IMR-90 (cell line): ENCODE results near the gene SH2B2. TPM values are rescaled to one million over a fixed set of nuclear protein-coding genes. Genes with fewer than 3 reads are reported as not detected.

Experiments used
- ATAC-seq: fragments of 200-7000 bp; cut with Tn5 transposase; 2 replicates; pipeline ENCODE4 v1.9.1; 2020; ENCODE audit warnings: low read depth, mild to moderate bottlenecking, moderate library complexity
- BruUV-seq: library from RNA; stranded (reverse); fragments of 400-500 nt; replicated peaks from 2 replicates; lab custom pipeline; 2021; lab: Mats Ljungman, UMichigan
- CTCF ChIA-PET: fragments of 300-600 bp; formaldehyde crosslinking; extraction: SDS; loops from one replicate; lab custom pipeline; 2021; ENCODE audit warnings: antibody characterized with exemption; lab: Yijun Ruan, JAX
- POLR2A ChIA-PET: fragments of 300-600 bp; sonication (Branson Sonifier 250); formaldehyde crosslinking; loops from one replicate; lab custom pipeline; 2022; ENCODE audit warnings: antibody characterized with exemption; ENCODE audit not compliant: unreplicated experiment; lab: Charles Lee
- DNase-seq: peaks from one replicate; pipeline ENCODE4 v3.0.0; 2013
- H2AFZ ChIP-seq: replicated peaks from 2 replicates; pipeline ENCODE3; 2013; ENCODE audit warnings: low read length, mild to moderate bottlenecking; ENCODE audit not compliant: poor library complexity
- H2AK5ac ChIP-seq: 2 replicates; pipeline ENCODE4 v1.6.1; 2013; ENCODE audit warnings: low read depth, low read length, inconsistent platforms
- H2AK9ac ChIP-seq: replicated peaks from 2 replicates; pipeline ENCODE3; 2013; ENCODE audit warnings: mild to moderate bottlenecking, low read depth, low read length, moderate library complexity; ENCODE audit not compliant: poor library complexity
- H2BK120ac ChIP-seq: 2 replicates; pipeline ENCODE4 v1.6.1; 2013; ENCODE audit warnings: low read depth, low read length, inconsistent platforms
- H2BK15ac ChIP-seq: 3 replicates; pipeline ENCODE4 v1.6.1; 2013; ENCODE audit warnings: low read depth, low read length, inconsistent platforms
- H2BK20ac ChIP-seq: 2 replicates; pipeline ENCODE4 v1.6.1; 2013; ENCODE audit warnings: low read depth, mild to moderate bottlenecking, inconsistent platforms, low read length, moderate library complexity
- H2BK5ac ChIP-seq: 2 replicates; pipeline ENCODE4 v1.6.1; 2013; ENCODE audit warnings: mild to moderate bottlenecking, low read depth, low read length, inconsistent platforms; ENCODE audit not compliant: poor library complexity, severe bottlenecking
- H3K14ac ChIP-seq: replicated peaks from 2 replicates; pipeline ENCODE4 v1.6.1; 2013; ENCODE audit warnings: low read depth, low read length, inconsistent platforms
- H3K18ac ChIP-seq: 2 replicates; pipeline ENCODE4 v1.6.1; 2013; ENCODE audit warnings: low read depth, low read length, control low read depth
- H3K23ac ChIP-seq: 2 replicates; pipeline ENCODE4 v1.6.1; 2013; ENCODE audit warnings: low read depth, low read length, inconsistent platforms
- H3K27ac ChIP-seq: 2 replicates; pipeline ENCODE4 v1.5.1; 2013; ENCODE audit warnings: mild to moderate bottlenecking, control low read depth, low read length; ENCODE audit not compliant: insufficient read depth
- H3K27me3 ChIP-seq: 2 replicates; pipeline ENCODE4 v1.6.1; 2013; ENCODE audit warnings: low read length; ENCODE audit not compliant: control insufficient read depth, insufficient read depth
- H3K36me3 ChIP-seq: 2 replicates; pipeline ENCODE4 v1.6.1; 2013; ENCODE audit warnings: low read length, mixed read lengths; ENCODE audit not compliant: control insufficient read depth, insufficient read depth
- H3K4ac ChIP-seq: 2 replicates; pipeline ENCODE4 v1.6.1; 2013; ENCODE audit warnings: low read depth, low read length, inconsistent platforms
- H3K4me1 ChIP-seq: 2 replicates; pipeline ENCODE4 v1.6.1; 2013; ENCODE audit warnings: low read length, mixed read lengths; ENCODE audit not compliant: control insufficient read depth, insufficient read depth
- H3K4me2 ChIP-seq: 2 replicates; pipeline ENCODE4 v1.6.1; 2013; ENCODE audit warnings: low read depth, mild to moderate bottlenecking, control low read depth, low read length, moderate library complexity
- H3K4me3 ChIP-seq: 2 replicates; pipeline ENCODE4 v1.5.1; 2013; ENCODE audit warnings: low read depth, mild to moderate bottlenecking, control low read depth, low read length, moderate library complexity; ENCODE audit not compliant: insufficient read depth
- H3K56ac ChIP-seq: 2 replicates; pipeline ENCODE4 v1.6.1; 2013; ENCODE audit warnings: low read length, inconsistent platforms; ENCODE audit not compliant: insufficient read depth; ENCODE audit errors: extremely low read depth
- H3K79me1 ChIP-seq, 2 experiments: 2 replicates each; pipeline ENCODE4 v1.6.1; 2013; ENCODE audit warnings: low read length in 2 of 2, inconsistent platforms in 1 of 2, low read depth in 1 of 2
- H3K9ac ChIP-seq: 2 replicates; pipeline ENCODE4 v1.6.1; 2013; ENCODE audit warnings: low read depth, low read length, control low read depth
- H3K9me1 ChIP-seq: 2 replicates; pipeline ENCODE4 v1.6.1; 2013; ENCODE audit warnings: low read length, inconsistent platforms; ENCODE audit not compliant: insufficient read depth
- H3K9me3 ChIP-seq: 2 replicates; pipeline ENCODE4 v1.6.1; 2013; ENCODE audit warnings: low read length; ENCODE audit not compliant: control insufficient read depth, insufficient read depth
- H4K20me1 ChIP-seq: 2 replicates; pipeline ENCODE4 v1.6.1; 2013; ENCODE audit warnings: low read length, inconsistent platforms; ENCODE audit not compliant: insufficient read depth
- H4K5ac ChIP-seq: 2 replicates; pipeline ENCODE4 v1.6.1; 2013; ENCODE audit warnings: mild to moderate bottlenecking, low read depth, low read length, control low read depth
- H4K8ac ChIP-seq, 2 experiments: 2 replicates each; pipeline ENCODE4 v1.6.1; 2013; ENCODE audit warnings: low read depth in 2 of 2, low read length in 2 of 2, control low read depth in 1 of 2, inconsistent platforms in 1 of 2
- H4K91ac ChIP-seq: 2 replicates; pipeline ENCODE4 v1.6.1; 2013; ENCODE audit warnings: low read depth, low read length, inconsistent platforms; ENCODE audit not compliant: insufficient read depth
- NFE2L2 ChIP-seq: fragments of 150-350 bp; IDR thresholded peaks from 2 replicates; pipeline ENCODE4 v1.6.1; 2016; ENCODE audit warnings: low read depth, mild to moderate bottlenecking, low read length
- whole genome bisulfite sequencing, 2 experiments: methylation state at CpG; one replicate each; pipeline versions ENCODE4 v1.1.5 to v1.1.7; 2013; ENCODE audit warnings: missing lambda C conversion rate in 2 of 2; ENCODE audit not compliant: insufficient read length in 1 of 2; ENCODE audit errors: extremely low coverage in 2 of 2; 5-methylcytosine and 5-hydroxymethylcytosine counted together
- dilution Hi-C: fragments of 300-500 bp; cut with HindIII; formaldehyde crosslinking; loops from one replicate; pipeline ENCODE4 v1.14.3; 2018; ENCODE audit warnings: low sequenced_read_pairs; ENCODE audit not compliant: unreplicated experiment
- in situ Hi-C: fragments of 300-500 bp; cut with MboI; formaldehyde crosslinking; loops from 3 replicates; pipeline ENCODE4 v1.14.3; 2019; ENCODE audit warnings: low sequenced_read_pairs, inconsistent platforms, mixed read lengths
- intact Hi-C: fragments of 100-400 bp; cut with micrococcal nuclease; formaldehyde crosslinking; loops from 2 replicates; pipeline ENCODE4 v1.10.0; 2022
- polyA plus RNA-seq, 3 experiments: library from polyadenylated mRNA; depleted of rRNA; stranded (reverse); fragments of >200 nt; gene quantifications; 2 replicates each; pipeline ENCODE4 v1.2.3, GENCODE V29; 2012; ENCODE audit warnings: low replicate concordance in 1 of 3
- total RNA-seq: library from RNA; depleted of rRNA; stranded (reverse); fragments of >200 nt; gene quantifications from 2 replicates; pipeline ENCODE4 v1.2.3, GENCODE V29; 2012

The SH2B2 gene
- total and polyA plus RNA-seq, 2 of the 4 experiments (the other 2 are of a cell fraction), result 0.36 to 0.99 TPM

- Histone ChIP-seq H2AFZ (peak overlapping the region; percentile 98), H3K4me2 (peak overlapping the region; percentile 31), H4K5ac (no peak overlapping the region), H2AK9ac (peak overlapping the region; percentile 93), H4K91ac (no peak overlapping the region), H3K14ac (no peak overlapping the region), H2BK15ac (no peak overlapping the region), H3K9me3 (no peaks in the 10 kb centered on the region), H3K4me3 (peak overlapping the region; percentile 76), H2BK5ac (no peak overlapping the region), H4K8ac (0 out of 4 replicates have a peak overlapping the region, but pooled peaks of 1 of the 2 experiments have one; percentile 31), H2BK120ac (no peak overlapping the region), H3K9me1 (no peaks in the 10 kb centered on the region), H3K27ac (peak overlapping the region; percentile 10; the same call in 1 of the 2 replicates), H3K23ac (no peak overlapping the region), H3K56ac (no peak overlapping the region), H4K20me1 (peaks cover 12% of the 10 kb centered on the region; the same call in 1 of the 2 replicates), H3K4me1 (peaks cover 4% of the 10 kb centered on the region; the same call in 1 of the 2 replicates), H3K79me1 (peaks cover 0 to 8% of the 10 kb centered on the region in 2 experiments; a peak in 1 of 4 replicates), H3K27me3 (no peaks in the 10 kb centered on the region), H3K4ac (peak overlapping the region; percentile 50; the same call in 1 of the 2 replicates), H2BK20ac (no peak overlapping the region), H3K9ac (peak overlapping the region; percentile 29; the same call in 1 of the 2 replicates), H3K36me3 (no peaks in the 10 kb centered on the region), H3K18ac (peak overlapping the region; percentile 22; the same call in 1 of the 2 replicates), H2AK5ac (peak overlapping the region; percentile 56)
- DNase-seq (no peak), ATAC-seq (no peak)
- CTCF ChIA-PET, result no interaction called here
- POLR2A ChIA-PET, result no interaction called here
- BruUV-seq, result no TSS peak
- TF ChIP-seq NFE2L2, result no peak
- intact Hi-C loops, result loop anchor here (2.0 kb wide), 1 partner anchor 21 kb away; no protein-coding TSS in a partner anchor
- 7% methylated on average over 3 of the region's 19 CpGs; no CpG with 5 or more reads in 1 of the 2 experiments for WGBS, 2 experiments
- dilution Hi-C loops, result no loop called here
- in situ Hi-C loops, result no loop called here
These were observed 980 bp upstream of the SH2B2 start for GRCh38 chr7:102285540-102286236.
